ENCODE data around the gene ATP5IF1. TPM values are rescaled to one million over a fixed set of nuclear protein-coding genes. Genes with fewer than 3 reads are reported as not detected.

ATP5IF1 gene
- total and polyA plus RNA-seq, 4 experiments from 2014 or later = 111 to 743 (median 247) TPM

DNA sequence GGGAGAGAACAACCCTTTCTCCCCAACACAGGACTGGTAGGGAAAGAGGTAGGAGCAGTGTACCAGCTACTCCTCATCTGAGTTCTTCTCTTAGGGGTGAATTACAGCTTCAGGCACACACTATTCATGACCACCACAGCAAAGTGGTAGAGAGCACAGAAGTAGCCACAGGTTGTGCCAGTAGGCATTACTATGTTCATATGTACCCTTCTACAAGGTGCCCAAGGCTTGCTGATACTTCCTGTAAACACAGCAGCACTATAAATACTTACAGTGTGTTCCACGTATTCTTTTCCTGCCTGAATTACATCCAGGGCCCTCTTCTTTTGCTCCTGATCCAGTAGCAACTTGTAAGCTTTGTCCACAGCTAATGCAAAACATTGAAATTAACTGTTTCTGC, 26.2 kb upstream of the ATP5IF1 start:
- H3K27ac Mint-ChIP-seq = peak overlapping the region in 4 of 7 donors; percentile 20 to 52 (median 36)
- DNase-seq = no peak
- intact Hi-C loops (cut with micrococcal nuclease) = loop anchor here (1.0 to 2.0 kb wide), 2 partner anchors 118 to 351 kb away; no protein-coding TSS in a partner anchor
- Histone ChIP-seq H3K27ac (ENCODE audit: low read depth, low read length) (no peak overlapping the region), H3K9me3 (ENCODE audit: control insufficient read depth in 1 of 2, low read length in 2 of 2) (no peaks in the 10 kb centered on the region), H3K36me3 (ENCODE audit: insufficient read depth, low read length) (peaks cover 35% of the 10 kb centered on the region), H3K4me1 (ENCODE audit: insufficient read depth, low read length) (no peaks in the 10 kb centered on the region), H3K27me3 (ENCODE audit: insufficient read depth, low read length) (no peaks in the 10 kb centered on the region), H3K4me3 (ENCODE audit: low read length in 2 of 2) (no peak overlapping the region)
- H3K9me3 Mint-ChIP-seq = peaks cover 0 to 1% (median 0%) of the 10 kb centered on the region in 8 donors
- no peak overlapping the region for H3K4me3 Mint-ChIP-seq
- peaks cover 16 to 58% of the 10 kb centered on the region in 2 donors for H3K36me3 Mint-ChIP-seq
- ChIA-PET POLR2A (ENCODE audit: partially characterized antibody) (interaction anchor here (1.3 to 2.0 kb wide), 4 partner anchors 10 to 379 kb away, joined by 3 to 12 read pairs (median 6); partner anchors contain the start of gene PPP1R8), CTCF (ENCODE audit: partially characterized antibody) (interaction anchor here (0.6 to 6.3 kb wide), 12 partner anchors 8 to 352 kb away, joined by 3 to 90 read pairs (median 4); partner anchors contain the start of gene EYA3)
- H3K4me1 Mint-ChIP-seq = peaks cover 8 to 10% (median 9%) of the 10 kb centered on the region in 4 donors
- no peaks in the 10 kb centered on the region for H3K27me3 Mint-ChIP-seq

GRCh38 chr1:28213315-28213714, 22.6 kb upstream of the ATP5IF1 start:
- peaks cover 7 to 52% of the 10 kb centered on the region in 2 donors for H3K36me3 Mint-ChIP-seq
- DNase-seq = no peak
- Histone ChIP-seq H3K36me3 (ENCODE audit: insufficient read depth, low read length) (peaks cover 24% of the 10 kb centered on the region), H3K4me3 (ENCODE audit: low read length in 2 of 2) (no peak overlapping the region), H3K4me1 (ENCODE audit: insufficient read depth, low read length) (no peaks in the 10 kb centered on the region), H3K9me3 (ENCODE audit: control insufficient read depth in 1 of 2, low read length in 2 of 2) (no peaks in the 10 kb centered on the region), H3K27ac (ENCODE audit: low read depth, low read length) (no peak overlapping the region), H3K27me3 (ENCODE audit: insufficient read depth, low read length) (no peaks in the 10 kb centered on the region)
- H3K9me3 Mint-ChIP-seq = peaks cover 0 to under 1% (median 0%) of the 10 kb centered on the region in 8 donors
- ChIA-PET CTCF (ENCODE audit: partially characterized antibody) (interaction anchor here (1.0 to 3.3 kb wide), 2 partner anchors 21 to 122 kb away, joined by 3 to 20 read pairs; no protein-coding TSS in a partner anchor), POLR2A (ENCODE audit: partially characterized antibody) (interaction anchor here (1.0 kb wide), 1 partner anchor 14 kb away, joined by 3 read pairs; no protein-coding TSS in a partner anchor)
- H3K27ac Mint-ChIP-seq = peak overlapping the region in 1 of 7 donors; percentile 41
- peaks cover 8 to 11% (median 9%) of the 10 kb centered on the region in 4 donors for H3K4me1 Mint-ChIP-seq
- intact Hi-C loops (cut with micrococcal nuclease) = no loop called here
- H3K4me3 Mint-ChIP-seq = no peak overlapping the region
- H3K27me3 Mint-ChIP-seq = no peaks in the 10 kb centered on the region

DNA sequence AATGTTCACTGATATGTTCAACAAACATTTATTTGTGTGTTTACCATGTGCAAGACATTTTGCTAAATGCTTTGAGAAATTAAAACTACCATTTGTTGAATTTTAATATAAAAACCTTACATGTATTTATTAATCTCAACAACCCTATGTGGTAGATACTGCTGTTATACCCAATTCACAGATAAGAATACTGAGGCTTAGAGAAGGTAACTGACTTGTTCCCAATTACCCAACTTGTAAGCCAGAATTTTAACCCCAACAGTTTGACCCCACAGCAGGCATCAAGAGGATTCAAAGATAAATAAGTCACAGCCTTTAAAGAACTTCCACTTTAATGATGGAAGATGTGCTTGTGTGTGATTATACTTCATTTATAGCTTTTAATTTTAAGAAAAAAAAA, 6.8 kb upstream of the ATP5IF1 start:
- peaks cover 12 to 34% (median 21%) of the 10 kb centered on the region in 4 donors for H3K4me1 Mint-ChIP-seq
- POLR2A ChIA-PET (ENCODE audit: partially characterized antibody) = interaction anchor here (0.6 kb wide), 1 partner anchor 20 kb away, joined by 3 read pairs; no protein-coding TSS in a partner anchor
- no peaks in the 10 kb centered on the region for H3K9me3 Mint-ChIP-seq
- peaks cover 25 to 44% of the 10 kb centered on the region in 2 donors for H3K36me3 Mint-ChIP-seq
- H3K27me3 Mint-ChIP-seq = no peaks in the 10 kb centered on the region
- H3K27ac Mint-ChIP-seq = peak overlapping the region in 1 of 7 donors; percentile 23
- CTCF ChIA-PET (ENCODE audit: partially characterized antibody) = no interaction called here
- H3K9me3 ChIP-seq (ENCODE audit: control insufficient read depth in 1 of 2, low read length in 2 of 2) = no peaks in the 10 kb centered on the region
- H3K4me3 ChIP-seq (ENCODE audit: low read length in 2 of 2) = no peak overlapping the region
- intact Hi-C loops (cut with micrococcal nuclease) = no loop called here
- peaks cover 28% of the 10 kb centered on the region for H3K4me1 ChIP-seq (ENCODE audit: insufficient read depth, low read length)
- DNase-seq = no peak
- peak overlapping the region in 1 of 8 donors; percentile 31 for H3K4me3 Mint-ChIP-seq
- peaks cover 24% of the 10 kb centered on the region for H3K36me3 ChIP-seq (ENCODE audit: insufficient read depth, low read length)
- no peak overlapping the region for H3K27ac ChIP-seq (ENCODE audit: low read depth, low read length)
- no peaks in the 10 kb centered on the region for H3K27me3 ChIP-seq (ENCODE audit: insufficient read depth, low read length)

DNA sequence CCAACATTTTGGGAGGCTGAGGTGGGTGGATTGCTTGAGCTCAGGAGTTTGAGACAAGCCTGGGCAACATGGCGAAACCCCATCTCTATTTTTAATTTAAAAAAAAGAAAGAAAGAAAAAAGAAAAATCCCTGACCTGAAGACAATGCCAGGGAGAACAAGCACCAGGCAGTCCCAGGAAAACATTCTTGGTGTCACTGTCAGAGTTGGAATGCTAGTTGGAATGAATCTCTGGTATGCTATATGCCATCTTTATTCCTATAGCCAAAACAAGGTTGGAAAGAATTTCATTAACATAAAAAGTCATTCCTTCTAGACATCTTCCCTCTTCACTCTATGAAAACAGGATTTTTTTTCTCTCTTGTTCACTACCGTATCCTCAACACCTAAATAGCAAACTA, 5.9 kb upstream of the ATP5IF1 start:
- no peak for DNase-seq
- Histone ChIP-seq H3K36me3 (ENCODE audit: insufficient read depth, low read length) (peaks cover 23% of the 10 kb centered on the region), H3K4me3 (ENCODE audit: low read length in 2 of 2) (no peak overlapping the region), H3K27me3 (ENCODE audit: insufficient read depth, low read length) (no peaks in the 10 kb centered on the region), H3K27ac (ENCODE audit: low read depth, low read length) (no peak overlapping the region), H3K9me3 (ENCODE audit: control insufficient read depth in 1 of 2, low read length in 2 of 2) (no peaks in the 10 kb centered on the region), H3K4me1 (ENCODE audit: insufficient read depth, low read length) (peaks cover 29% of the 10 kb centered on the region)
- no peaks in the 10 kb centered on the region for H3K9me3 Mint-ChIP-seq
- ChIA-PET CTCF (ENCODE audit: partially characterized antibody) (interaction anchor here (1.5 kb wide), 1 partner anchor 21 kb away, joined by 6 read pairs; no protein-coding TSS in a partner anchor), POLR2A (ENCODE audit: partially characterized antibody) (no interaction called here)
- H3K4me1 Mint-ChIP-seq = peaks cover 12 to 38% (median 21%) of the 10 kb centered on the region in 4 donors
- H3K27ac Mint-ChIP-seq = peak overlapping the region in 2 of 7 donors; percentile 16 to 81
- peak overlapping the region in 2 of 8 donors; percentile 39 to 47 for H3K4me3 Mint-ChIP-seq
- intact Hi-C loops (cut with micrococcal nuclease) = no loop called here
- peaks cover 23 to 40% of the 10 kb centered on the region in 2 donors for H3K36me3 Mint-ChIP-seq
- H3K27me3 Mint-ChIP-seq = no peaks in the 10 kb centered on the region

- Histone ChIP-seq H3K4me3 (ENCODE audit: low read length in 2 of 2) (peak within 1 kb of the TSS; percentile 19 to 96), H3K9me3 (ENCODE audit: control insufficient read depth in 1 of 2, low read length in 2 of 2) (no peaks in the 10 kb centered on the region), H3K27ac (ENCODE audit: low read depth, low read length) (peak within 1 kb of the TSS; percentile 97), H3K27me3 (ENCODE audit: insufficient read depth, low read length) (no peaks in the 10 kb centered on the region), H3K36me3 (ENCODE audit: insufficient read depth, low read length) (peaks cover 11% of the 10 kb centered on the region), H3K4me1 (ENCODE audit: insufficient read depth, low read length) (peaks cover 49% of the 10 kb centered on the region)
- peaks cover 11 to 22% of the 10 kb centered on the region in 2 donors for H3K36me3 Mint-ChIP-seq
- H3K27me3 Mint-ChIP-seq = no peaks in the 10 kb centered on the region
- peaks cover 12 to 38% (median 19%) of the 10 kb centered on the region in 4 donors for H3K4me1 Mint-ChIP-seq
- peak within 1 kb of the TSS; percentile 91 to 100 (median 100) for H3K27ac Mint-ChIP-seq
- no peaks in the 10 kb centered on the region for H3K9me3 Mint-ChIP-seq
- H3K4me3 Mint-ChIP-seq = peak within 1 kb of the TSS; percentile 98 to 100 (median 100)
- intact Hi-C loops (cut with micrococcal nuclease) = loop anchor here (1.0 kb wide), 1 partner anchor 27 kb away; the partner anchor contains the start of gene SESN2
- ChIA-PET POLR2A (ENCODE audit: partially characterized antibody) (interaction anchor here (0.7 to 8.5 kb wide), 7 partner anchors 14 to 416 kb away, joined by 3 to 197 read pairs (median 6); partner anchors contain the start of genes MED18, RNU11 and SESN2), CTCF (ENCODE audit: partially characterized antibody) (interaction anchor here (6.6 kb wide), 1 partner anchor 15 kb away, joined by 67 read pairs; no protein-coding TSS in a partner anchor)
- DNase-seq = peak; percentile 88 to 95 (median 89)
These were observed 3.2 kb upstream of the ATP5IF1 start, which contains the start of gene DNAJC8 for GRCh38 chr1:28232558-28233263. Gene DNAJC8, minus strand, starts transcription at chr1:28233029. Its CDS starts 31 bp downstream, at chr1:28232998.

- peak overlapping the region in 4 of 7 donors; percentile 17 to 100 (median 84) for H3K27ac Mint-ChIP-seq
- peak overlapping the region in 7 of 8 donors; percentile 40 to 100 (median 53) for H3K4me3 Mint-ChIP-seq
- H3K9me3 Mint-ChIP-seq = no peaks in the 10 kb centered on the region
- CTCF ChIA-PET (ENCODE audit: partially characterized antibody) = interaction anchor here (6.6 kb wide), 1 partner anchor 14 kb away, joined by 67 read pairs; no protein-coding TSS in a partner anchor
- peaks cover 10 to 22% of the 10 kb centered on the region in 2 donors for H3K36me3 Mint-ChIP-seq
- Histone ChIP-seq H3K4me1 (ENCODE audit: insufficient read depth, low read length) (peaks cover 54% of the 10 kb centered on the region), H3K9me3 (ENCODE audit: control insufficient read depth in 1 of 2, low read length in 2 of 2) (no peaks in the 10 kb centered on the region), H3K4me3 (ENCODE audit: low read length in 2 of 2) (no peak overlapping the region), H3K36me3 (ENCODE audit: insufficient read depth, low read length) (peaks cover 11% of the 10 kb centered on the region), H3K27me3 (ENCODE audit: insufficient read depth, low read length) (no peaks in the 10 kb centered on the region), H3K27ac (ENCODE audit: low read depth, low read length) (no peak overlapping the region)
- intact Hi-C loops (cut with micrococcal nuclease) = loop anchor here (1.0 kb wide), 1 partner anchor 26 kb away; the partner anchor contains the start of gene SESN2
- POLR2A ChIA-PET (ENCODE audit: partially characterized antibody) = interaction anchor here (1.1 to 8.5 kb wide), 5 partner anchors 13 to 348 kb away, joined by 3 to 197 read pairs (median 28); partner anchors contain the start of genes MED18 and SESN2
- peaks cover 12 to 38% (median 20%) of the 10 kb centered on the region in 4 donors for H3K4me1 Mint-ChIP-seq
- H3K27me3 Mint-ChIP-seq = no peaks in the 10 kb centered on the region
- no peak for DNase-seq
These were observed 2.7 kb upstream of the ATP5IF1 start for GRCh38 chr1:28233264-28233606.

Measured in CD4-positive, alpha-beta memory T cell (primary cell).